Kidney epithelial cell (primary cell): ENCODE data around the gene MAN2A1. TPM values are rescaled to one million over a fixed set of nuclear protein-coding genes. Genes with fewer than 3 reads are reported as not detected.
"Not testable (repeated sequence)": the region's sequence is repeated elsewhere in the genome, so short reads cannot be mapped to it uniquely, and the experiment has no call there.

ENCODE experiments used
- DNase-seq: peaks from one replicate; pipeline ENCODE4 v3.0.0-alpha.2; 2010; ENCODE audit warnings: low read depth
- H3K27me3 ChIP-seq: 2 replicates; pipeline ENCODE4 v1.6.0; 2011; ENCODE audit warnings: low read length; ENCODE audit not compliant: control insufficient read depth, insufficient read depth
- H3K36me3 ChIP-seq: 2 replicates; pipeline ENCODE4 v1.5.1; 2011; ENCODE audit warnings: low read length; ENCODE audit not compliant: control insufficient read depth, insufficient read depth
- H3K4me3 ChIP-seq: 2 replicates; pipeline ENCODE4 v1.5.1; 2011; ENCODE audit warnings: low read depth, mild to moderate bottlenecking, control low read depth, low read length
- total RNA-seq: library from RNA; depleted of rRNA; stranded (reverse); fragments of >200 nt; gene quantifications from 2 replicates; pipeline ENCODE4 v1.2.3, GENCODE V29; 2015
- TF ChIP-seq, protein P1 (sequence below): IDR thresholded peaks from 2 replicates; pipeline ENCODE4 v1.5.1; 2011; ENCODE audit warnings: mild to moderate bottlenecking, moderate library complexity, low read length, control low read depth, inconsistent platforms; ENCODE audit not compliant: insufficient read depth, poor library complexity, severe bottlenecking

The MAN2A1 gene
- total RNA-seq, 1 donor from 2014 or later = 53.1 TPM

DNA sequence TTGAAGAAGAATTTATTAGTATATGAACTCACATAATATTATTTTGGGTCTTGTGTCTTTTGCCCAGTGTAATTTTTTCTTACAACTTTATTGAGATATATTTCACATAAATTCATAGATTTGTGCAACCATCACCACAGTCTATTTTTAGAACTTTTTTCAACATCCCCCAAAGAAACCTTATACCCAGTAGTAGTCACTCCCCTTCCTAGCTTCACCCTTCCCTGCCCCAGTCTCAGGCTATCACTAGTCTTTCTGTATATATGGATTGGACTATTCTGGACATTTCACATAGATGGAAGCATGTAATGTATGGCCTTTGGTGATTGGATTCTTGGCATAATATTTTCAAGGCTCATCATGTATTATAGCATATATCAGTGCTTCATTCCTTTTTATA lies 67.8 kb downstream of the MAN2A1 start:
- H3K27me3 ChIP-seq = no peaks in the 10 kb centered on the region
- H3K4me3 ChIP-seq = no peak overlapping the region
- TF ChIP-seq, protein P1, sequence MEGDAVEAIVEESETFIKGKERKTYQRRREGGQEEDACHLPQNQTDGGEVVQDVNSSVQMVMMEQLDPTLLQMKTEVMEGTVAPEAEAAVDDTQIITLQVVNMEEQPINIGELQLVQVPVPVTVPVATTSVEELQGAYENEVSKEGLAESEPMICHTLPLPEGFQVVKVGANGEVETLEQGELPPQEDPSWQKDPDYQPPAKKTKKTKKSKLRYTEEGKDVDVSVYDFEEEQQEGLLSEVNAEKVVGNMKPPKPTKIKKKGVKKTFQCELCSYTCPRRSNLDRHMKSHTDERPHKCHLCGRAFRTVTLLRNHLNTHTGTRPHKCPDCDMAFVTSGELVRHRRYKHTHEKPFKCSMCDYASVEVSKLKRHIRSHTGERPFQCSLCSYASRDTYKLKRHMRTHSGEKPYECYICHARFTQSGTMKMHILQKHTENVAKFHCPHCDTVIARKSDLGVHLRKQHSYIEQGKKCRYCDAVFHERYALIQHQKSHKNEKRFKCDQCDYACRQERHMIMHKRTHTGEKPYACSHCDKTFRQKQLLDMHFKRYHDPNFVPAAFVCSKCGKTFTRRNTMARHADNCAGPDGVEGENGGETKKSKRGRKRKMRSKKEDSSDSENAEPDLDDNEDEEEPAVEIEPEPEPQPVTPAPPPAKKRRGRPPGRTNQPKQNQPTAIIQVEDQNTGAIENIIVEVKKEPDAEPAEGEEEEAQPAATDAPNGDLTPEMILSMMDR = no peak
- no peaks in the 10 kb centered on the region for H3K36me3 ChIP-seq
- no peak for DNase-seq

DNA sequence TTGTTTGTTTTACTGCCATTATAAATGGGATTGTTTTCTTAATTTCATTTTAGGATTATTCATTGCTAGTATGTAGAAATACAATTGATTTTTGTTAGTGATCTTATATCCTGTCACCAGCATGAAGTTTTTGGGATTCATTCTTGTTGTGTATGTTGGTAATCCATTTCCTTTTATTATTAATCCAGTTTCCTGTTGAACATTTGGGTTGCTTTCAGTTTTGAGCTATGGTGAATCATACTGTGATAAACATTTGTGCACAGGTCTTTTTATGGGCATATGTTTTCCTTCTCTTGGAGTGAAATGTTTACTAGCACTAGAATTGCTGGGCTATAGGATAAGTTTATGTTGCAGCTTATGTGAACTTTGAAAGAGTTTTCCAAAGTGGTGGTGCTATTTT lies 69.6 kb downstream of the MAN2A1 start:
- TF ChIP-seq, protein P1 = no peak
- DNase-seq = no peak
- Histone ChIP-seq H3K4me3 (no peak overlapping the region), H3K36me3 (no peaks in the 10 kb centered on the region), H3K27me3 (no peaks in the 10 kb centered on the region)

DNA sequence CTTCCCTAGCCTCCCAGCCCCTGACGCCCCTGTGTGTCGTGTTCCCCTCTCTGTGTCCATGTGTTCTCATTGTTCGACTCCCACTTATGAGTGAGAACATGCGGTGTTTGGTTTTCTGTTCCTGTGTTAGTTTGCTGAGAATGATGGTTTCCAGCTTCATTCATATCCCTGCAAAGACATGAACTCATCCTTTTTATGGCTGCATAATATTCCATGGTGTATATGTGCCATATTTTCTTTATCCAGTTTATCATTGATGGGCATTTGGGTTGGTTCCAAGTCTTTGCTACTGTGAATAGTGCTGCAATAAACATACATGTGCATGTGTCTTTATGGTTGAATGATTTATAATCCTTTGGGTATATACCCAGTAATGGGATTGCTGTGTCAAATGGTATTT lies 70.4 kb downstream of the MAN2A1 start:
- H3K4me3 ChIP-seq, H3K36me3 ChIP-seq, DNase-seq, H3K27me3 ChIP-seq: not testable (repeated sequence)

DNA sequence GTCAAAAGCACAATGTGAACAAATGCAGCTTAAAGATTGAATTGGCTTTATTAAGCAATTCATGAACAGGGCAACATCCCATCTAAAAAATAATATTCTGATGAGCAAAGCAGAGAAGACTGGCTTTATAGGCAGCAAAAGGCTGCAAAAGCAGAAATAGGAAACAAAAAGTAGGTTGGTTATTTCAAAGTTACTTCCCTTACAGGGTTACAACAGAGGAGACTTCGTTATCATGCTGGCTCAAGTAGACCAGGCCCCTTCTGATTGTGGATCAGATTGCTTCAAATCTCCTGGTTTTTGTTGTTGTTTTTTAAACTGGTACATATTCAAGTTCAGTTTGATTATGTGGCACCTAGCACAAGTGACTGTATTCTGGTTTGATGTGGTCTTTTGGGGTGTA lies 73.1 kb downstream of the MAN2A1 start:
- Histone ChIP-seq H3K4me3 (no peak overlapping the region), H3K36me3 (no peaks in the 10 kb centered on the region), H3K27me3 (no peaks in the 10 kb centered on the region)
- TF ChIP-seq, protein P1 = no peak
- no peak for DNase-seq

DNA sequence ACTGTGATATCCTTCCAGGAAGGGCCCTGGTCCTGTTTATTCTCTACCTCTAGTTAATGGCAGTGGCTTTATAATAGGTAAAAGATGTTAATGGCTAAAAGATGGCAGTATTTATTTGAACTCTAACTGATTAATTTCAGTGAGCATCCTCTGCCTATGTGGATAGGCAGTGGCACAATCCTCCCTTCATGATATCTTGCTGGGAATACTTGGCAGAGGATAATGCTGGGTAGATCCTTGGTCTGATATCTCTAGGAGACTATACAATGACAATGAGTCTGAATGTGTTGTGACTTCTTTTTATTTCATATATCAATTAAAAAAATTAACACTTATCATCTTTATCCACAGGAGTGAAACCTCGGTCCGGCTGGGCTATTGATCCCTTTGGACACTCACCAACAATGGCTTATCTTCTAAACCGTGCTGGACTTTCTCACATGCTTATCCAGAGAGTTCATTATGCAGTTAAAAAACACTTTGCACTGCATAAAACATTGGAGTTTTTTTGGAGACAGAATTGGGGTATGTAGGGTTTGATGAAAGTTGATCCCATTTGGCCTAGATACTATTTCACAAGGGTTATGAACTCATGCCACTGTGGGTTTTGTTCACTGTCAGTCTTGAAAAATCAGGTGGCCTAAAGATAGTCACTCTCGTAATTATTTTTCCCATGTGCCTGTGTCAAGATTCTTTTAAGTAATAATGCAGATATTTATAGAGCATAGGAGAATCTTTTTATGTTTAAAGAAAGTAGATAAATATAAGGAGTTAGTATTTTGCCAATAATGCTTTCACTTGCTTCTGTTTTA lies 77.7 kb downstream of the MAN2A1 start:
- DNase-seq = no peak

DNA sequence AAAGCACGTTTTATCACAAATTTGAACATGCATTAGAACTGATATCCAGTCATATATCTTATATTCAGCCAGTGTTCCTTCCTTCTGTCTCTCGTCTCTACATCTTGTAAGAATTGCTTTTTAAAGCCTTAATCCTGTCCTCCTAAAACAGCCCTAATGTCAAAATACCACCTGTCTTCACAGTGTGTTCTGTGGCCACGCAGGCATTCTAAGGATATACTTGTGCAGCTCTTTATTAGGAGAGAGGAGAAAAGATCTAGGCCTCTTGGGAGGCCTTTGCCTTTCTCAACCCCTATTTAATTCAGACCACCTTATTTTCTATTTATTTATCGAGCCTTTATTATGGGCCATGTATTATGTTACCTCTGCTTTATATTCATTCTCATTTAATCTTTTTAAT lies 78.3 kb downstream of the MAN2A1 start:
- Histone ChIP-seq H3K27me3 (no peaks in the 10 kb centered on the region), H3K36me3 (no peaks in the 10 kb centered on the region), H3K4me3 (no peak overlapping the region)
- TF ChIP-seq, protein P1 = no peak
- no peak for DNase-seq

More for the DNA sequence above, 77.7 kb downstream of the MAN2A1 start:
- no peak overlapping the region for H3K4me3 ChIP-seq
- no peaks in the 10 kb centered on the region for H3K27me3 ChIP-seq
- TF ChIP-seq, protein P1 = no peak
- H3K36me3 ChIP-seq = no peaks in the 10 kb centered on the region
